HEK293T (cell line): ENCODE measurements around the gene ALG12.

Source experiments
- CTCF ChIA-PET: fragments of 350-600 bp; formaldehyde crosslinking; extraction: SDS; loops from one replicate; lab custom pipeline; 2021; ENCODE audit warnings: antibody characterized with exemption, inconsistent platforms; lab: Yijun Ruan, JAX
- POLR2A ChIA-PET: fragments of 350-600 bp; formaldehyde crosslinking; extraction: SDS; loops from one replicate; lab custom pipeline; 2020; ENCODE audit warnings: antibody characterized with exemption, inconsistent platforms; lab: Yijun Ruan, JAX
- DNase-seq: peaks from one replicate; pipeline ENCODE4 v3.0.0; 2012; ENCODE audit warnings: mixed read lengths; ENCODE audit errors: extremely low spot score
- ARNT ChIP-seq: fragments of 450-650 bp; IDR thresholded peaks from 2 replicates; pipeline ENCODE4 v1.6.1; 2017; ENCODE audit warnings: mild to moderate bottlenecking
- BHLHE40 ChIP-seq: fragments of 450-650 bp; IDR thresholded peaks from 2 replicates; pipeline ENCODE4 v1.6.1; 2016; ENCODE audit warnings: mild to moderate bottlenecking, moderate library complexity, borderline replicate concordance
- CTBP1 ChIP-seq: fragments of 450-650 bp; IDR thresholded peaks from 2 replicates; pipeline ENCODE4 v1.6.1; 2016; ENCODE audit warnings: borderline replicate concordance
- ELF4 ChIP-seq: fragments of 450-650 bp; IDR thresholded peaks from 2 replicates; pipeline ENCODE4 v1.6.1; 2017; ENCODE audit warnings: antibody characterized with exemption
- FOXA1 ChIP-seq: fragments of 450-650 bp; IDR thresholded peaks from 2 replicates; pipeline ENCODE4 v1.6.1; 2016; ENCODE audit warnings: mild to moderate bottlenecking
- FOXK2 ChIP-seq: fragments of 450-650 bp; IDR thresholded peaks from 2 replicates; pipeline ENCODE4 v1.6.1; 2016; ENCODE audit warnings: mild to moderate bottlenecking
- FOXM1 ChIP-seq: fragments of 450-650 bp; IDR thresholded peaks from 2 replicates; pipeline ENCODE4 v1.6.1; 2017; ENCODE audit warnings: mild to moderate bottlenecking, borderline replicate concordance
- HDGF ChIP-seq: fragments of 450-650 bp; IDR thresholded peaks from 2 replicates; pipeline ENCODE4 v1.6.1; 2017; ENCODE audit warnings: antibody characterized with exemption, borderline replicate concordance
- L3MBTL2 ChIP-seq: fragments of 450-650 bp; conservative IDR thresholded peaks from 2 replicates; pipeline ENCODE4 v1.6.1; 2016; ENCODE audit warnings: mild to moderate bottlenecking
- LEF1 ChIP-seq: fragments of 450-650 bp; IDR thresholded peaks from 2 replicates; pipeline ENCODE4 v1.6.1; 2017; ENCODE audit warnings: mild to moderate bottlenecking, borderline replicate concordance
- NFRKB ChIP-seq: fragments of 450-650 bp; IDR thresholded peaks from 2 replicates; pipeline ENCODE4 v1.6.1; 2016; ENCODE audit warnings: mild to moderate bottlenecking, moderate library complexity
- SP1 ChIP-seq: fragments of 450-650 bp; IDR thresholded peaks from 2 replicates; pipeline ENCODE4 v1.6.1; 2017
- SUZ12 ChIP-seq: fragments of 450-650 bp; IDR thresholded peaks from 2 replicates; pipeline ENCODE4 v1.6.1; 2016; ENCODE audit warnings: mild to moderate bottlenecking
- TARDBP ChIP-seq: fragments of 450-650 bp; IDR thresholded peaks from 2 replicates; pipeline ENCODE4 v1.6.1; 2016
- ZNF384 ChIP-seq: fragments of 450-650 bp; IDR thresholded peaks from 2 replicates; pipeline ENCODE4 v1.6.1; 2016
- TF ChIP-seq, protein P1 (sequence below): fragments of 450-650 bp; IDR thresholded peaks from 2 replicates; pipeline ENCODE4 v1.6.1; 2016

Gene ALG12

DNA sequence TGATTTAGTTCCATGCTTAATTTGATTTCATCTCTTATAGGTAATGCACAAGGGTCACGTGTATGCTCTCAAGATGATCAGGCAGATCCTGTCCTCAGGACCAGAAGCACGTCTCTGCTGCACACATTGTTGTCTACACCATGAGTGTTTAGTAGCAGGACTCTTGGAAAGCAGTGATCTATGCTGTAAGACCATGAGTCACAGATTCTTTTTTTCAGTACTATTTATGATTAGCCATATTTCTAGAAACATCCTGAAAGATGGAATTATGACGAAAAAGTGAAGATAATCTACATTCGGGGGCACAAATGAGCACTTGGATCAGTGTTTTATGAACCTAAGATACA lies 35.0 kb downstream of the ALG12 start:
- TF ChIP-seq ARNT (no peak), FOXM1 (no peak), ZNF384 (no peak), SUZ12 (no peak), CTBP1 (no peak), ELF4 (no peak), LEF1 (no peak), FOXK2 (no peak), SP1 (no peak), TARDBP (no peak), NFRKB (no peak), HDGF (no peak), BHLHE40 (no peak), FOXA1 (no peak), L3MBTL2 (no peak)
- TF ChIP-seq, protein P1, sequence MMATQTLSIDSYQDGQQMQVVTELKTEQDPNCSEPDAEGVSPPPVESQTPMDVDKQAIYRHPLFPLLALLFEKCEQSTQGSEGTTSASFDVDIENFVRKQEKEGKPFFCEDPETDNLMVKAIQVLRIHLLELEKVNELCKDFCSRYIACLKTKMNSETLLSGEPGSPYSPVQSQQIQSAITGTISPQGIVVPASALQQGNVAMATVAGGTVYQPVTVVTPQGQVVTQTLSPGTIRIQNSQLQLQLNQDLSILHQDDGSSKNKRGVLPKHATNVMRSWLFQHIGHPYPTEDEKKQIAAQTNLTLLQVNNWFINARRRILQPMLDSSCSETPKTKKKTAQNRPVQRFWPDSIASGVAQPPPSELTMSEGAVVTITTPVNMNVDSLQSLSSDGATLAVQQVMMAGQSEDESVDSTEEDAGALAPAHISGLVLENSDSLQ: no peak
- DNase-seq: no peak
- ChIA-PET POLR2A (no interaction called here), CTCF (no interaction called here)

GRCh38 chr22:49882519-49883293 lies 35.5 kb downstream of the ALG12 start:
- POLR2A ChIA-PET: interaction anchor here (0.8 kb wide), 1 partner anchor 17 kb away, joined by 3 read pairs; no protein-coding TSS in a partner anchor
- DNase-seq: no peak
- TF ChIP-seq FOXM1 (no peak), ZNF384 (no peak), BHLHE40 (no peak), TARDBP (no peak), L3MBTL2 (no peak), SUZ12 (no peak), ELF4 (no peak), FOXA1 (no peak), ARNT (no peak), LEF1 (no peak)
- TF ChIP-seq, protein P1: no peak
- CTCF ChIA-PET: no interaction called here

DNA sequence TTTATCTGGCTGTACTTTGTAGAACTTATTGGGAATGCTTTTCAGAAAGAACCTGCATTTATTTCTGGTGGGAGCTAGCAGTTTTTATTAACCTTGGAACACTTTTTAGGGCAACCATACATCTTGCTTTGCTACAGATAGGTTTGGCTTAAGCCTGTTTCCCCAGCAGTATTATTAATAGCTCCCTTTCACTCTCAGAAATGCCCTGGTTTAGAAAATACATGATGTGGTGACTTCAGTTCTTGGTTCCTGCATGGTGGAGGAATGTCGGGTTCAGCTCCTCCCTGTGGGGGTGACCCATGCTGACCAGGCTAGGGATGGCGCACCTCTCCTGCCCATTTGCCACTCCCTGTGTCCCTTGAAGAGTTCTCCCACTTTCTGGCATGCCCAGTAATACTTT lies 36.4 kb downstream of the ALG12 start:
- CTCF ChIA-PET: no interaction called here
- DNase-seq: no peak
- TF ChIP-seq CTBP1 (no peak), L3MBTL2 (no peak), BHLHE40 (no peak), NFRKB (no peak), SUZ12 (no peak), ELF4 (no peak), TARDBP (no peak), ZNF384 (no peak), FOXM1 (no peak), SP1 (no peak), FOXA1 (no peak), LEF1 (no peak), FOXK2 (no peak), HDGF (no peak), ARNT (no peak)
- TF ChIP-seq, protein P1: no peak
- POLR2A ChIA-PET: interaction anchor here (0.8 kb wide), 1 partner anchor 18 kb away, joined by 3 read pairs; no protein-coding TSS in a partner anchor

GRCh38 chr22:49880281-49880680 lies 38.0 kb downstream of the ALG12 start:
- CTCF ChIA-PET: no interaction called here
- TF ChIP-seq SP1: no peak
- TF ChIP-seq, protein P1: no peak
- no peak for TF ChIP-seq CTBP1
- TF ChIP-seq L3MBTL2: no peak
- no peak for TF ChIP-seq ZNF384
- TF ChIP-seq NFRKB: no peak
- TF ChIP-seq FOXM1: no peak
- TF ChIP-seq ELF4: no peak
- TF ChIP-seq SUZ12: no peak
- TF ChIP-seq BHLHE40: no peak
- TF ChIP-seq FOXA1: no peak
- no peak for TF ChIP-seq FOXK2
- TF ChIP-seq LEF1: no peak
- TF ChIP-seq ARNT: no peak
- no peak for TF ChIP-seq TARDBP
- TF ChIP-seq HDGF: no peak
- no peak for DNase-seq
- POLR2A ChIA-PET: no interaction called here

DNA sequence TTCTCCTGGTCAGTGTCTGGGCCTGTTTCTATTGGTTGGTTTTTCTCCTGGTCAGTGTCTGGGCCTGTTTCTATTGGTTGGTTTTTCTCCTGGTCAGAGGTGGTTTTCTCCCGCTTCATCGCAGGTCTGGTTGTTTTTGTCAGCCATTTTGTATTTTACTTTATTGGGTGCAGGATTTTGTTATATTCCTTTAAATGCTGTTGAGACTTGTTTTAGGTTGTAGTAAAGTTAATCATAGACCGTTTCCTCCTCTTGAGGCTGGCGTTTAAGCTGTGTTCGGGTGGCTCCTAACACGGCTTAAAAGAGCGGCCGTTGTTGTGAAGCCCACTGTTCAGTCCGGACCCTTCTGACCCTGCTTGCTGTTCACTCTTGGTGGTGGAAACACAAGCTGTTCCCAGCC lies 38.4 kb downstream of the ALG12 start:
- POLR2A ChIA-PET: no interaction called here
- CTCF ChIA-PET: no interaction called here
- TF ChIP-seq ARNT: no peak
- no peak for TF ChIP-seq CTBP1
- TF ChIP-seq L3MBTL2: no peak
- TF ChIP-seq LEF1: no peak
- no peak for TF ChIP-seq NFRKB
- no peak for TF ChIP-seq FOXM1
- TF ChIP-seq FOXK2: no peak
- no peak for TF ChIP-seq TARDBP
- no peak for TF ChIP-seq HDGF
- TF ChIP-seq SUZ12: no peak
- no peak for TF ChIP-seq FOXA1
- TF ChIP-seq ELF4: no peak
- DNase-seq: no peak

DNA sequence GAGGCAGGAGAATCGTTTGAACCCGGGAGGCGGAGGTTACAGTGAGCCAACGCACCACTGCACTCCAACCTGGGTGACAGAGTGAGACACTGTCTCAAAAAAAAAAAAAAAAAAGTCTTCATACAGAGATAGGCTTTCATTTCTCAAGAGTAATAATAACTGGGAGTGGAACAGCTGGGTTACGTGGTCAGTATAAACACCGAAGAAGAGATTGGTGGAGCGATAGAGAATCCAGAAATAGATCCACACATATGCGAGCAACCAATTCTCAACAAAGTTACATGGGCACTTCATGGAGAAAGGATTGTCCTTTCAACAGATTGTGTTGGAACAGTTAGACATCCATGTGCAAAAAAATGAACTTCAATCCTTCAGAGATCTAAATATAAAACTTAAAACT lies 40.0 kb downstream of the ALG12 start:
- CTCF ChIA-PET: no interaction called here
- no peak for DNase-seq
- POLR2A ChIA-PET: no interaction called here
- TF ChIP-seq BHLHE40 (no peak), ZNF384 (no peak), NFRKB (no peak), HDGF (no peak), FOXA1 (no peak), SP1 (no peak), TARDBP (no peak), L3MBTL2 (no peak), CTBP1 (no peak), FOXM1 (no peak)
